ENCODE data around the gene EMP1.

- TF ChIP-seq POLR2A (IDR thresholded peaks at IDR 0.05; ENCODE audit: low read length) (no peak), GATA1 (IDR thresholded peaks at IDR 0.05; ENCODE audit: low read depth, low read length) (no peak)
Measured at GRCh38 chr12:13198876-13199275, 2.4 kb downstream of the EMP1 start.

Measured in erythroblast (primary cell).